ENCODE results near the gene PARP8.

- no peak for TF ChIP-seq POLR2AphosphoS5 (IDR thresholded peaks at IDR 0.05; ENCODE audit: low read depth, low read length)
- no peak for TF ChIP-seq POLR2A (IDR thresholded peaks at IDR 0.05; ENCODE audit: low read depth, low read length)
These were observed 97.4 kb downstream of the PARP8 start for GRCh38 chr5:50763846-50764245.
